Measurements from ENCODE around the gene LRRC63. TPM values are rescaled to one million over a fixed set of nuclear protein-coding genes. Genes with fewer than 3 reads are reported as not detected.

LRRC63 gene
- total and polyA plus RNA-seq, 3 donors from 2014 or later, result 4.6 to 9.4 (median 7.0) TPM

DNA sequence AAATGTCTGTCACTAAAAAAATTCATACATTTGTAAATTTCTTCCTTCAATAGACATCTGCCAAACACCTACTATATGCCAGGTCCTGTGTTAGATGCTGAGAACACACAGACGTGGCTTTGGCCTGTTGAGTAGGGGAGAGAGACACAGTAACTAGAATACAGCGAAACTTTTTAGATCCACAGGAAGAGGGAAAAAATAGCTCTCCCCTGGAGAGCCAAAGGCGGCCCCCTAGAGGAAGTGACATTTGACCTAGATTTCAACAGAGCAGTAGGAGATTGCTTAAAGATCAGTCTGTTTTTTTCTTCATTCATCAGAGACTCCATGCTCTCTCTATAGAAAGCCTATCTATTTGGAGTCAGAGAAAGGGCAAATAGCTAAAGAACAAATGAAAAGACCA lies 41.0 kb upstream of the LRRC63 start:
- peaks cover 3% of the 10 kb centered on the region for H3K4me1 ChIP-seq
- H3K27ac ChIP-seq, result no peak overlapping the region
- TF ChIP-seq, protein P1, sequence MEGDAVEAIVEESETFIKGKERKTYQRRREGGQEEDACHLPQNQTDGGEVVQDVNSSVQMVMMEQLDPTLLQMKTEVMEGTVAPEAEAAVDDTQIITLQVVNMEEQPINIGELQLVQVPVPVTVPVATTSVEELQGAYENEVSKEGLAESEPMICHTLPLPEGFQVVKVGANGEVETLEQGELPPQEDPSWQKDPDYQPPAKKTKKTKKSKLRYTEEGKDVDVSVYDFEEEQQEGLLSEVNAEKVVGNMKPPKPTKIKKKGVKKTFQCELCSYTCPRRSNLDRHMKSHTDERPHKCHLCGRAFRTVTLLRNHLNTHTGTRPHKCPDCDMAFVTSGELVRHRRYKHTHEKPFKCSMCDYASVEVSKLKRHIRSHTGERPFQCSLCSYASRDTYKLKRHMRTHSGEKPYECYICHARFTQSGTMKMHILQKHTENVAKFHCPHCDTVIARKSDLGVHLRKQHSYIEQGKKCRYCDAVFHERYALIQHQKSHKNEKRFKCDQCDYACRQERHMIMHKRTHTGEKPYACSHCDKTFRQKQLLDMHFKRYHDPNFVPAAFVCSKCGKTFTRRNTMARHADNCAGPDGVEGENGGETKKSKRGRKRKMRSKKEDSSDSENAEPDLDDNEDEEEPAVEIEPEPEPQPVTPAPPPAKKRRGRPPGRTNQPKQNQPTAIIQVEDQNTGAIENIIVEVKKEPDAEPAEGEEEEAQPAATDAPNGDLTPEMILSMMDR (IDR thresholded peaks at IDR 0.05), result no peak
- no peak for TF ChIP-seq POLR2A (IDR thresholded peaks at IDR 0.05)
- no peaks in the 10 kb centered on the region for H3K9me3 ChIP-seq
- intact Hi-C loops (cut with DNase I; ENCODE audit: low total_unique reads), result no loop called here
- DNase-seq, result no peak
- H3K36me3 ChIP-seq (ENCODE audit: low read depth, missing control alignments), result no peaks in the 10 kb centered on the region
- H3K4me3 ChIP-seq, result no peak overlapping the region
- no peaks in the 10 kb centered on the region for H3K27me3 ChIP-seq
- WGBS, 2 donors, result 59 to 64% methylated on average over 3 of the region's 3 CpGs

DNA sequence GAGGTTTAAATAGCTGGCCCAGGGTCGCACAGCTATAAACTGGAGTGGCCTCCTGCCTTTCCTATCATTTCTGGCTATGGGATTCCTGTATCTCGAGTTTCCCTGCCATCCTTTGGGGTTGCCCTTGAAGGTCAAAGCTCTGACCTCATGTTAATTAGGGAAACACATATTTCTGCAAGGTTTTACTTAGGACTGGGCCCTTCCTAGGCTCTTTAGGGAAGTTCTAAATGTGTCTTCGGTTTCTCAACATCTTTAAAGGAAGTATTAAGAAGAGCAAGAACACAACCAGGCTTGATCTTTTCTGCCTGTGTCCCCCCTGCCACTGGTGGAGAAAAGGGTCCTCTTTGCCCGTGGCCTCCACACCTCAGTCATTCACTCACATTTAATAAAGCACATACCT lies 40.5 kb upstream of the LRRC63 start:
- Histone ChIP-seq H3K4me3 (no peak overlapping the region), H3K9me3 (no peaks in the 10 kb centered on the region), H3K27me3 (no peaks in the 10 kb centered on the region), H3K4me1 (peaks cover 3% of the 10 kb centered on the region), H3K27ac (no peak overlapping the region), H3K36me3 (ENCODE audit: low read depth, missing control alignments) (no peaks in the 10 kb centered on the region)
- 76 to 82% methylated on average over 4 of the region's 4 CpGs for WGBS, 2 donors
- DNase-seq, result no peak
- intact Hi-C loops (cut with DNase I; ENCODE audit: low total_unique reads), result no loop called here
- no peak for TF ChIP-seq POLR2A (IDR thresholded peaks at IDR 0.05)
- TF ChIP-seq, protein P1 (IDR thresholded peaks at IDR 0.05), result no peak

DNA sequence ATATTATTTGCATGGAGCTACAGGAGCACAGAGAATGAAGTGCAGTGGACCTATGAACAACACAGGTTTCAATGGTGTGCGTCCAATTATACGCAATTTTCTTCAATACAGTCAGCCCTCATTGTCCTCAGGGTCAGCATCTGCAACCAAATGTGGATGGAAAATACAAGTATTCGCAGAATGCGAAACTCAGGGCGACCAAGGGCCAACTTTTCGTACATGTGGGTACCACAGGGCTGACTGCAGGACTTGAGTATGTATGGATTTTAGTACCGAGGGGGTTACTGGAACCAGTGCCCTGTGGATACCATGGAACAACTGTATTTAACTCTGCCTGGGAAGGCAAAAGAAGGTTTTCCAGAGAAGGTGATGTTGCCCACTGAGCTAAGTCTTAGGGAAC lies 40.0 kb upstream of the LRRC63 start:
- H3K27ac ChIP-seq, result no peak overlapping the region
- intact Hi-C loops (cut with DNase I; ENCODE audit: low total_unique reads), result no loop called here
- TF ChIP-seq POLR2A (IDR thresholded peaks at IDR 0.05), result no peak
- TF ChIP-seq, protein P1 (IDR thresholded peaks at IDR 0.05), result no peak
- H3K27me3 ChIP-seq, result no peaks in the 10 kb centered on the region
- peaks cover 3% of the 10 kb centered on the region for H3K4me1 ChIP-seq
- no peak overlapping the region for H3K4me3 ChIP-seq
- 95 to 96% methylated on average over 7 of the region's 7 CpGs for WGBS, 2 donors
- no peaks in the 10 kb centered on the region for H3K9me3 ChIP-seq
- no peak for DNase-seq
- no peaks in the 10 kb centered on the region for H3K36me3 ChIP-seq (ENCODE audit: low read depth, missing control alignments)

DNA sequence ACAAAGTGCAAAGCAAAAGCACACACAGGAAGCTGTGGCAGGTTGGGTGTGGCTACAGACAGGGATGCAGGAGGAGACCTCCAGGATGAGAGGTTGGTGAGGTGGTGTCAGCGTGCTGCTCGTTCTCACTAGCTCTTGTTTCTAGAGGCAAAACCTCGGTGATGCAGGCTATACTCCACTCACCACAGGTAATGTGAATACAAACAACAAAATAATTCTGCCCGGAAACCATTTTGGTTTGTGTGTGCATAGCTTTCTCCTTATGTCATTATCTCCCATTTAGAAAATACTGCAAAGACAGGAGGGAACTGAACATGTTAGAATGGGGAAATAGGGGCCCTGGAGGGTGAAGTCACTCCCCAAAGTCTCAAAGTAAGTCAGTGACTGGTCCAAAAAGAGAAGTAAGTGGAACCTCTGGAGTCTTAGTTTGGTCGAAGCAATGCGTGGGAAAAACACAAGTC lies 39.2 kb upstream of the LRRC63 start:
- Histone ChIP-seq H3K4me1 (peaks cover 3% of the 10 kb centered on the region), H3K4me3 (no peak overlapping the region), H3K27ac (no peak overlapping the region), H3K36me3 (ENCODE audit: low read depth, missing control alignments) (no peaks in the 10 kb centered on the region), H3K9me3 (no peaks in the 10 kb centered on the region), H3K27me3 (no peaks in the 10 kb centered on the region)
- DNase-seq, result no peak
- intact Hi-C loops (cut with DNase I; ENCODE audit: low total_unique reads), result no loop called here
- TF ChIP-seq, protein P1 (IDR thresholded peaks at IDR 0.05), result no peak
- no peak for TF ChIP-seq POLR2A (IDR thresholded peaks at IDR 0.05)
- 83 to 91% methylated on average over 6 of the region's 6 CpGs for WGBS, 2 donors

DNA sequence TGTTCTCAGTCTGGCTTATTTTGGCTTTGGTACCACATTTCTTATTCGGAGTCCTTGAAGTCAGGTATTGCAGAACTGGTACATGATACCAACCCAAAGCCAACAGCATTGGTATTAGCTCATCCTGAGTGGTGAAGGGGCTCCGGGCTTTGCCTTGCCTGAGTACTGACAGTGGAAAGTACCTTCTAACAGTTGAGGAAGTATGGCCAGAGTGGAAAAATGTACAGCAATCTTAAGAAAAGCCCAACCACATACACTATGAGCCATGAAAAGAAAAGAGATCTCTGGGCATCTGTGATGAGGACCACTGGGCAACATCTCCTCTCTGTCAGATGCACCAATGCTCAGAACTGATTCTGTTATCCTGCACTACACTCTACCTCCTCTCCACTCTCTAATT lies 38.1 kb upstream of the LRRC63 start:
- 88% methylated on average over 2 of the region's 2 CpGs for WGBS, 2 donors
- H3K4me1 ChIP-seq, result no peaks in the 10 kb centered on the region
- no peak overlapping the region for H3K4me3 ChIP-seq
- no peaks in the 10 kb centered on the region for H3K9me3 ChIP-seq
- intact Hi-C loops (cut with DNase I; ENCODE audit: low total_unique reads), result no loop called here
- H3K36me3 ChIP-seq (ENCODE audit: low read depth, missing control alignments), result no peaks in the 10 kb centered on the region
- DNase-seq, result no peak
- no peak overlapping the region for H3K27ac ChIP-seq
- TF ChIP-seq, protein P1 (IDR thresholded peaks at IDR 0.05), result no peak
- no peak for TF ChIP-seq POLR2A (IDR thresholded peaks at IDR 0.05)
- H3K27me3 ChIP-seq, result no peaks in the 10 kb centered on the region
